GM18519 (cell line): Measurements from ENCODE around the gene DOK1.
"Not testable (repeated sequence)": the region's sequence is repeated elsewhere in the genome, so short reads cannot be mapped to it uniquely, and the experiment has no call there.

Experiments
- ATAC-seq: cut with Tn5 transposase; IDR thresholded peaks from one replicate; pipeline ENCODE4 v1.9.1; 2021; ENCODE audit warnings: mild to moderate bottlenecking, moderate library complexity; ENCODE audit not compliant: unreplicated experiment, low FRiP score

The DOK1 gene

DNA sequence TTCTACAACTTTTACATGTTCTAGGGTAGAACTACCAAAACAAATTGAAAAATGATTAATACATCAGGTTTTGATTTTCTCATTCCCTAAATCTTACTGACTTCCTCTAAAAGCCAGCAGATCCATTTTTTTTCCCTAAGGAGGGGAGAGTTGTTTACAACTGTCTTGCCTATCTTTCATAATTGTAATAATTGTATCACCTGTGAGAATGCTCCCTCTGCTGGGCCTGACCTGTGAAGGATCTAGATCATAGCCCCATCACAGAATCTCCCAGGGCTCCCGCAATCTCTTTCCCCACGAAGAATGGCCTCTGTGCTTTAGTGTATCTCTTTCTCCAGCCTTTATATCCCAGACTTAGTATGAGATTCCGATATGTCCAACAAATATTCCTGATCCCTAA lies 9.9 kb upstream of the DOK1 start:
- no peak for ATAC-seq

GRCh38 chr2:74546004-74546403 lies 8.5 kb upstream of the DOK1 start:
- no peak for ATAC-seq

GRCh38 chr2:74548285-74548899 lies 6.1 kb upstream of the DOK1 start:
- ATAC-seq = no peak

- ATAC-seq = no peak
Observed at GRCh38 chr2:74548900-74549826, 5.4 kb upstream of the DOK1 start.

DNA sequence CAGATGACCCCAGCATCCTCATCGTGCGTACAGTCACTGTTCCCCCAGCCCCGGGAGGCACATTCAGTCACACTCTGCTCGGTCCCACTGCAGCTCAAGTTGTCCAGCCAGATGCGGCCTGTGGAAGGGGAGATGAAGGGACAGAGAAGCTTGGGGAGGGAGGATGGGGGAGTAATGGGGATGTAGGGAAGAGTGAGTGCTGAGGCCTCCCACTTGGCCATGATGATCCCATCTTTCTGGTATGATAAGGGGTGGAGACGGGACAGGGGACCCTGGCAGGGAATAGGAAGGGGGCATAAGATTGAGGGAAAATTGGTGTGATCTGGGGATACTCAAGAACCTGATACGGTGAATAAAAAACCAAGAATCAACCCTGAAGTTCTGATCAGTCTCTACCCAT lies 4.3 kb upstream of the DOK1 start:
- no peak for ATAC-seq

GRCh38 chr2:74551530-74551929 lies 3.0 kb upstream of the DOK1 start:
- ATAC-seq = no peak

- no peak for ATAC-seq
Observed at GRCh38 chr2:74551942-74552913, 2.3 kb upstream of the DOK1 start.

DNA sequence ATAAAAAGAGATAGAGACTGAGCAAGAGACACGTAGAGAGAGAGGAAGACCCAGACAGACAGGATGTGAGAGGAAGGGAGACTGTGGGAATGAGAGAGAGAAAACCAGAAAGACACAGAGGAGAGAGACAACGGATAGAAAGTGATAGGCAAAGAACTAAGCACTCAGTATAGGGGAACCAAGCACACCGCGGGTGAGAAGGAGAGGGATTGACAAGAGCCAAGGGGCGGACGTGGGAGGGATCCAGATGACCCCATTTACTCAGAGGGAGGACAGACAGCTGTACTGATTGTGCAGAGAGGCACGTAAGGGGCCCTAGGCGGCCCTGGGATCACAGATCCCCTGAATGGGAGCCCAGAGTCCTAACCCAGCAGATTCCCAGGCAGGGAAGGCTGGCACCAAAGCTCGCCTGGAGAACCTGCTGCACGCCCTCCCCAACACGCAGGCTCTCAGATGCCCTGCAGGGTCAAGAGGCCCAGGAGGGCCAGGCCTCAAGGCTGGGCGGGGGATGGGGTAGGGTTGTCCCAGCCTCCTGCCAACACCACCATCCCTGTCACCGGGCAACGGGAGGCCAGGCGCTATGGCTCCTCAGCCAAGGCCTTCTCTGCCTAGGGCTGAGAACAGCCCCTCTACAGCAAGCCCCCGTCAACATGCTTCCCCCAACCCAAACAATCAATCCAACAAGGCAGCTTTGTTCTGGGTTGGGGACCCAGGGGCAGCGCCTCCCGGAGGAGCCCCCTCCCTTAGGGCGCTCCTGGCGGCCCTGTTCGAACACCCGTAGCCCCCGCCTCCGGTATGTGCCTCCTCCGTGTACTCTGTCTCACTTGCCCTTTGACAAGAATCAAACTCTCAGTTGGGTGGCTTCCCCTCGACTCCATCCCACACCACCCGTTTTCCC lies 1.4 kb upstream of the DOK1 start:
- no peak for ATAC-seq

GRCh38 chr2:74554820-74555531 lies 456 bp downstream of the DOK1 start:
- ATAC-seq = no peak

- ATAC-seq = no peak
Observed at GRCh38 chr2:74555610-74556103, 1.1 kb downstream of the DOK1 start.

DNA sequence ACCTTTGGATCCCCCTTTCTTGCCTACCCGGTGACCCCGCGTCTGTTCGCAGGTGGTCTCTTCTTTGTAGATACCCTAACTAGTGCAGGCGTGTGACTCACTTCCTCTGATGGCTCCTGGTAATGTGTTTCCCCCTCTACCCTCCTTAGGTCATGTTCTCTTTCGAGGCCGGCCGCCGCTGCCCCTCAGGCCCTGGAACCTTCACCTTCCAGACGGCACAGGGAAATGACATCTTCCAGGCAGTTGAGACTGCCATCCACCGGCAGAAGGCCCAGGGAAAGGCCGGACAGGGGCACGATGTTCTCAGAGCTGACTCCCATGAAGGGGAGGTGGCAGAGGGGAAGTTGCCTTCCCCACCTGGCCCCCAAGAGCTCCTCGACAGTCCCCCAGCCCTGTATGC lies 1.6 kb downstream of the DOK1 start:
- ATAC-seq = no peak

DNA sequence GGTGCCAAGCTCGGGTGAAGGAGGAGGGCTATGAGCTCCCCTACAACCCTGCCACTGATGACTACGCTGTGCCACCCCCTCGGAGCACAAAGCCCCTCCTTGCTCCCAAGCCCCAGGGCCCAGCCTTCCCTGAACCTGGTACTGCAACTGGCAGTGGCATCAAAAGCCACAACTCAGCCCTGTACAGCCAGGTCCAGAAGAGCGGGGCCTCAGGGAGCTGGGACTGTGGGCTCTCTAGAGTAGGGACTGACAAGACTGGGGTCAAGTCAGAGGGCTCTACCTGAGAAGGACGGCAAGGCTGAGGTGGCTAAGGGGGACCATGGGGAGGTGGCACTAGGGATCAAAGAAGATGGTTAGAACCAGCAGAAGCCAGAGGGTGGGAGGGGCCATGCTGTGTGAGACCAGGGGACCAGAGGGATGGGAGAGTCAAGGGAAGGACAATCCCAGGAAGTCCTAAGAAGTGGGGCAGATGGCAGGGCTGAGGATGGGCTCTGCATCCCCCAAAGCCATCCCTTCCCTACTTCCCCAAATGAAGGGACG lies 2.4 kb downstream of the DOK1 start:
- ATAC-seq = no peak

DNA sequence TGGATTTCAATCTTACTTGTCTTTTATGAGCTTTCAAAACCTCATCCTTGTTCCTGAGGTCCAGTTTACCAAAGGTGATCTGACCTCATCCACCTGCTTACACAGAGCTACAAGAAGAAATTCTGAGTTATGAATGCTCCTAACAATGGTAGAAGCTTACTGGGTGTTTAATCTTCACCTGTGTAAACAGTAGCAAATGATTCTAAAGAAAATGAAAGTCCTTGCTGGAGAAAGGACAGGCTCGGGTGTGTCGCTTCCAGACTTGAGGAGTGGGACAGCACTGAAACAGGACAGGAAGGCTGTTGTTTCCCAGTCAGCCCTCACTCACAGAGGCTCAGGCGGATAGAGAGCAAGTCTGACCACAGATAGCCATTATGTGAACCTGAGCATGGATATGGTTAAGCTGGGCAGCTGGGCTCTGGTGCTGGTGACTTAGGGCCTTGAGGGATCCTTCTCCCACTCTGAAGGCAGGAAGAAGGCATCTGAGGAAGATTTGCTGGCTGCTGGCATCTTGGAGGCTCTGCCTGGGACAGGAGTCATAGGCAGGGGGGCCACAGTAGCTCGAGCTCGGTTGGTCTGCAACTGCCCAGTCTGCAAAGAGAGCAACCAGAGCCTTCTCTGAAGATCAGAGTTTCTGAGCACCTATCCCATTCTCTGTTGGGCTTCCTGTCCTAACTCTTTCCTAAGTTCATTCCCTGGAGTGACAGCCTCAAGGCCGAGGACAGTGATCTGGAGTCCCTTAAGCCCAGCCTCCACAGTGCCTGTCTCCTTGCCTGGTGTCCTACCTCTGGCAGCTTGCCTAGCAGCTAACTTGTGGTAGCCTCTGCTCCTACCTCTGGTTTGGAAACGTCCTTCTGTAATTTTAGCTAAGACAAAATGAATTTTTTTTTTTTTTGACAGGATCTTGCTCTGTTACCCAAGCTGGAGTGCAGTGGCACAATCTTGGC lies 4.0 kb downstream of the DOK1 start:
- no peak for ATAC-seq

DNA sequence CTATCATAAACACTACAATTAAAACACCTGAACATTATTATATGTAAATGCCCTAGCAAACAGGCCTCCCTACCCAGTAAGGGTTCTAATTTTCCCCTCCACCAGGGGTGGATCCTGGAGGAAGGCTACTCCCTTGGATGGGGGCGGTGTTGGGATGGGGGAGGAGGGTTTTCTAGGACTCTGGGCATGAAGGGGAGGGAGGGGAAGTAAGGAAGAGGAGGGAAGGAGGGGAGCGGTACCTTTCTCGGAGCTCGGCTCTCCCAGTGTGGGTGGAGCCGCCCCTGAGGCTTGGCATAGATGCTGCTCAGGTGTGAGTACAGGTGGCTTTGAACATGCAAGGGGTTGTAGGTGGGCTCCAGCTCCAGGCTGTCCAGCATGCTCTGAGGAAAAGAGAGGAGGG lies 5.4 kb downstream of the DOK1 start:
- ATAC-seq = no peak

DNA sequence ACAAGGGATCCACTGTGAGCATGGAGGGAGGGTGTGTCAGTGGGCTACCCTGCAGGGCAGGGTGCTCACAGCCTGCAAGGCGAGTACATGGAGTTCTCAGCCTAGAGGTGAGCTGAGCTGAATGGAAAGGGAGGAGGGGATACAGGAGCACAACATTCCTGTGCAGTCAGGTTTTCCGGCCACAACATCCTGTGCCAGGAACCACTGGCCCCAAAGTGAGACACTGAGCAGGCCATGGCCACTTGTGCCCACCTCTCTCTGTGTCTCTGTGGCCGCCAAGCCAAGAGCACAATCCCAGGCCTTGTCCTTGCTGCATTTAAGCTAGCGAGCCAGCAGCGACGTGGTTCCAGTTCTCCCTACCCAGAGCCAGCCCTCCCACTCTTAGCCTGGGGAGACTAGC lies 6.1 kb downstream of the DOK1 start:
- no peak for ATAC-seq

- ATAC-seq = not testable (repeated sequence)
Observed at GRCh38 chr2:74561022-74561421, 6.5 kb downstream of the DOK1 start.

DNA sequence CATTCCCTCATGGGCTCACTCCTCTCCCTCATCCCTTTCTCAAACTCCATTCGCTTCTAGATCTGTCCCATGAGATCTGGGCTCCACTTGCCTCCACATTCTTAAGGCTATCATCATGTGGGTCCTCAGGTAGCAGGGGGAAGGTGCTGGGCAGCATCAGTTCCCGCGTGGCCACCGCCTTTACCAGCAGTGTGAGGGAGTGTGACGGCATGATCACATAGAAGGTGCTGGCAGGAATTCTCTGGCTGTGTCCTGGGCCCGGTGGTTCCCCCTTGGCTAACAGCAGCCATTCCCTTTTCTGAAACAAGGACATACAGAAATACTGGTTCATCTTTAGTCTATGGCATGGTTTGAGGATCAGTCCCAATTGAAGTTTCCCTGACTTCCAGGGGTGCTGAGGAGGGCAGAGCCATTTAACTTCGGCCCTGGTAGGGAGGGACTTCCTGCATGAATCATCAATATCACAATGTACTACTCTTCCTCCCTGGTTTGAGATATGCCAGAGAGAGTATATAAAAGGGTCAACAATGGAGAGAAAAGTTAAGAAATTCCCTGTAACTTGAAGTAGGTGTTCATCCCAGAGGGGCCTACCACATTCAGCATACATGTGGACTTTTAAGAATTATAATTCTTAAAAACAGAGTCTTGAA lies 7.7 kb downstream of the DOK1 start:
- ATAC-seq = no peak
